Calu3 (cell line): ENCODE results near the gene ZNF426. TPM values are rescaled to one million over a fixed set of nuclear protein-coding genes. Genes with fewer than 3 reads are reported as not detected.

Source experiments
- BruUV-seq: library from RNA; stranded (reverse); fragments of 400-500 nt; replicated peaks from 2 replicates; lab custom pipeline; 2021; lab: Mats Ljungman, UMichigan
- CTCF ChIA-PET: fragments of 300-600 bp; sonication (Branson Sonifier 250); formaldehyde crosslinking; loops from one replicate; lab custom pipeline; 2022; ENCODE audit warnings: antibody characterized with exemption; lab: Charles Lee
- DNase-seq: peaks from one replicate; pipeline ENCODE4 v3.0.0; 2022
- H3K27ac Mint-ChIP-seq: one replicate; pipeline ENCODE4 v1.8.0; 2022; ENCODE audit warnings: mixed read lengths; ENCODE audit not compliant: unreplicated experiment
- H3K27me3 Mint-ChIP-seq: one replicate; pipeline ENCODE4 v1.8.0; 2022; ENCODE audit warnings: mixed read lengths; ENCODE audit not compliant: unreplicated experiment
- H3K36me3 Mint-ChIP-seq: one replicate; pipeline ENCODE4 v1.8.0; 2022; ENCODE audit warnings: mild to moderate bottlenecking, moderate library complexity, mixed read lengths; ENCODE audit not compliant: insufficient read depth, unreplicated experiment
- H3K4me1 Mint-ChIP-seq: one replicate; pipeline ENCODE4 v1.8.0; 2022; ENCODE audit warnings: mild to moderate bottlenecking, low read depth, mixed read lengths; ENCODE audit not compliant: unreplicated experiment
- H3K4me3 Mint-ChIP-seq: one replicate; pipeline ENCODE4 v1.8.0; 2022; ENCODE audit warnings: mild to moderate bottlenecking, low read depth, moderate library complexity, mixed read lengths; ENCODE audit not compliant: unreplicated experiment
- H3K9me3 Mint-ChIP-seq: one replicate; pipeline ENCODE4 v1.8.0; 2022; ENCODE audit warnings: low read depth, mixed read lengths; ENCODE audit not compliant: unreplicated experiment
- intact Hi-C: fragments of 100-400 bp; cut with micrococcal nuclease; formaldehyde crosslinking; loops from one replicate; pipeline ENCODE4 v1.10.0; 2022; ENCODE audit not compliant: unreplicated experiment
- total RNA-seq: library from RNA; stranded (reverse); gene quantifications from 2 replicates; pipeline ENCODE4 v1.2.3, GENCODE V29; 2022
- TF ChIP-seq, protein P1 (sequence below): fragments of 200-600 bp; IDR thresholded peaks from one replicate; pipeline ENCODE4 v1.8.0; 2022; ENCODE audit warnings: antibody characterized with exemption; ENCODE audit not compliant: unreplicated experiment

The ZNF426 gene
- total RNA-seq, 1 experiment from 2014 or later = 7.8 TPM

DNA sequence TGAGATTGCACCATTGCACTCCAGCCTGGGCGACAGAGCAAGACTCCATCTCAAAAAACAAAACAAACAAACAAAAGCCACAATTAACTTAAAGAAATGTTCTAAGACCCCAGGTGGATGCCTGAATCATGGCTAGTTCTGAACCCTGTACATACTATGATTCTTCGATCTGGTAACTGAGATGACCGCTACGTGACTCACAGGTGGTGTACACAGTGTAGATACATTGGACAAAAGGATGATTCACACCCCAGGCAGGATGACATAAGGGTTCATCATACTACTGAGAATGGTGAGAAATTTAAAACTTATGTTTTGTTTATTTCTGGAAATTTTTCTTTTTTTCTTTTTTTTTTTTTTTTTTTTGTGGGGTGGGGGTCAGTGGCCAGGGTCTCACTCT is 6.5 kb downstream of the ZNF426 start:
- Mint-ChIP-seq H3K4me3 (no peak overlapping the region), H3K27me3 (no peaks in the 10 kb centered on the region), H3K9me3 (peaks cover 4% of the 10 kb centered on the region), H3K27ac (no peak overlapping the region), H3K4me1 (no peaks in the 10 kb centered on the region), H3K36me3 (peaks cover 52% of the 10 kb centered on the region)
- CTCF ChIA-PET = no interaction called here
- DNase-seq = no peak
- no TSS peak for BruUV-seq
- intact Hi-C loops = no loop called here
- TF ChIP-seq, protein P1, sequence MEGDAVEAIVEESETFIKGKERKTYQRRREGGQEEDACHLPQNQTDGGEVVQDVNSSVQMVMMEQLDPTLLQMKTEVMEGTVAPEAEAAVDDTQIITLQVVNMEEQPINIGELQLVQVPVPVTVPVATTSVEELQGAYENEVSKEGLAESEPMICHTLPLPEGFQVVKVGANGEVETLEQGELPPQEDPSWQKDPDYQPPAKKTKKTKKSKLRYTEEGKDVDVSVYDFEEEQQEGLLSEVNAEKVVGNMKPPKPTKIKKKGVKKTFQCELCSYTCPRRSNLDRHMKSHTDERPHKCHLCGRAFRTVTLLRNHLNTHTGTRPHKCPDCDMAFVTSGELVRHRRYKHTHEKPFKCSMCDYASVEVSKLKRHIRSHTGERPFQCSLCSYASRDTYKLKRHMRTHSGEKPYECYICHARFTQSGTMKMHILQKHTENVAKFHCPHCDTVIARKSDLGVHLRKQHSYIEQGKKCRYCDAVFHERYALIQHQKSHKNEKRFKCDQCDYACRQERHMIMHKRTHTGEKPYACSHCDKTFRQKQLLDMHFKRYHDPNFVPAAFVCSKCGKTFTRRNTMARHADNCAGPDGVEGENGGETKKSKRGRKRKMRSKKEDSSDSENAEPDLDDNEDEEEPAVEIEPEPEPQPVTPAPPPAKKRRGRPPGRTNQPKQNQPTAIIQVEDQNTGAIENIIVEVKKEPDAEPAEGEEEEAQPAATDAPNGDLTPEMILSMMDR = no peak

- Mint-ChIP-seq H3K36me3 (peaks cover 37% of the 10 kb centered on the region), H3K27me3 (no peaks in the 10 kb centered on the region), H3K9me3 (peaks cover 8% of the 10 kb centered on the region), H3K4me1 (no peaks in the 10 kb centered on the region), H3K4me3 (no peak overlapping the region), H3K27ac (no peak overlapping the region)
- TF ChIP-seq, protein P1 = no peak
- no peak for DNase-seq
- BruUV-seq = no TSS peak
- CTCF ChIA-PET = no interaction called here
- intact Hi-C loops = no loop called here
These were observed 9.6 kb downstream of the ZNF426 start for GRCh38 chr19:9528757-9529336.

DNA sequence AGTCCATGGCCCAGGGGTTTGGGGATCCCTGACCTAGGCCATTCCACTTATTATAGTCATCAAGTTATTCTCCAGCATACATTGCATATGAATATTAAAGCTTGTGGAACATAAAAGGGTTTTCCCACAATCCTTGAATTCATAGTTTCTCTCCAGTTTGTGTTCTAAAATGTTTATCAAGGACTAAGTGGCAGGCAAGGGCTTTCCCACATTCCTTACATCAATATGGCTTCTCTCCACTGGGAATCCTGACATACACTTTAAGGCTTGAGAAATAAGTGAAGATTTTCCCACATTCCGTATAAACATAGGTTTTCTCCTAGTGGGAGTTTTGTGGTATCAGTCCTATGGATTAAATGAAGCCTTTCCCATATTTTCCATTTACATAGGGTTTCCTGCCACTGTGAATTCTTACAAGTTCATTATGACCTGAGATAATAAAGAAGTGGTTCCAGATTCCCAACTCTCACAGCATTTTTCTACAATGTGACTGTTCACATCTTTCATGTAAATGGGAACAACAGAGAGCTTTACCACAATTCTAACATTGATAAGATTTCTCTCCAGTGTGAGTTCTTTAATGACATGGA is 14.5 kb downstream of the ZNF426 start:
- CTCF ChIA-PET = no interaction called here
- Mint-ChIP-seq H3K27ac (no peak overlapping the region), H3K4me1 (no peaks in the 10 kb centered on the region), H3K4me3 (no peak overlapping the region), H3K9me3 (peaks cover 8% of the 10 kb centered on the region), H3K27me3 (no peaks in the 10 kb centered on the region), H3K36me3 (peaks cover 5% of the 10 kb centered on the region)
- BruUV-seq = no TSS peak
- no peak for DNase-seq
- TF ChIP-seq, protein P1 = no peak
- intact Hi-C loops = no loop called here

DNA sequence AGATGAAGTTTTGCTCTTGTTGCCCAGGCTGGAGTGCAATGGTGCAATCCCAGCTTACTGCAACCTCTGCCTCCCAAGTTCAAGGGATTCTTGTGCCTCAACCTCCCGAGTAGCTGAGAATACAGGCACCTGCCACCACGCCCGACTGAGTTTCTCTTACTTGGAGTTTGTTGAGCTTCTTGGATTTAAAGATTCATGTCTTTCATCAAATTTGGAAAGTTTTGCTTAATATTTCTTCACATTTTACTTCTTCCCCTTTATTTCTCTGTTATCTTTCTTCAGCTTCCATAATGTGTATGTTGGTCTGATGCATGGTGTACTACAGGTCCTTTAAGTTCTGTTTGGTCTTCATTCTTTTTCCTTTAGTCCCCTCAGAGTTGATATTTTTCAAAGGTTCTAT is 31.2 kb downstream of the ZNF426 start:
- TF ChIP-seq, protein P1 = no peak

More for the DNA sequence above, 31.2 kb downstream of the ZNF426 start:
- Mint-ChIP-seq H3K27ac (no peak overlapping the region), H3K36me3 (no peaks in the 10 kb centered on the region), H3K4me1 (no peaks in the 10 kb centered on the region), H3K4me3 (no peak overlapping the region), H3K27me3 (no peaks in the 10 kb centered on the region), H3K9me3 (peaks cover 5% of the 10 kb centered on the region)
- CTCF ChIA-PET = no interaction called here
- BruUV-seq = no TSS peak
- intact Hi-C loops = no loop called here
- DNase-seq = no peak
